SK-N-SH (cell line): ENCODE results near the gene ASTN2.

Source experiments
- ELF1 ChIP-seq: IDR thresholded peaks from 2 replicates; pipeline ENCODE4 v1.4.0; 2012
- EZH2phosphoT487 ChIP-seq: fragments of 200-600 bp; sonication (generic); IDR thresholded peaks from 2 replicates; pipeline ENCODE4 v1.6.1; 2017; ENCODE audit warnings: low read depth, mixed run types, mild to moderate bottlenecking, antibody characterized with exemption, moderate library complexity, borderline replicate concordance
- FOSL2 ChIP-seq: IDR thresholded peaks from 2 replicates; pipeline ENCODE4 v1.4.0; 2012; ENCODE audit warnings: low read depth, mild to moderate bottlenecking, moderate library complexity, borderline replicate concordance
- GABPA ChIP-seq: IDR thresholded peaks from 2 replicates; pipeline ENCODE4 v1.4.0; 2012; ENCODE audit warnings: low read depth, mild to moderate bottlenecking
- MAX ChIP-seq: IDR thresholded peaks from 2 replicates; pipeline ENCODE4 v1.4.0; 2012; ENCODE audit warnings: low read depth
- MXI1 ChIP-seq: IDR thresholded peaks from 2 replicates; pipeline ENCODE4 v1.6.1; 2012; ENCODE audit warnings: mild to moderate bottlenecking, low read depth, low read length, improper control_type of control experiment
- PBX3 ChIP-seq: IDR thresholded peaks from 2 replicates; pipeline ENCODE4; 2012
- POLR2AphosphoS5 ChIP-seq: IDR thresholded peaks from 2 replicates; pipeline ENCODE4 v1.6.1; 2012; ENCODE audit warnings: low read depth, low read length
- SIN3A ChIP-seq: IDR thresholded peaks from 2 replicates; pipeline ENCODE4 v1.6.1; 2012; ENCODE audit warnings: low read depth, mild to moderate bottlenecking, low read length, moderate library complexity, borderline replicate concordance
- SMC3 ChIP-seq: IDR thresholded peaks from 2 replicates; pipeline ENCODE4 v1.6.1; 2012; ENCODE audit warnings: low read depth, low read length, improper control_type of control experiment
- TEAD4 ChIP-seq: IDR thresholded peaks from 2 replicates; pipeline ENCODE4 v1.4.0; 2012; ENCODE audit warnings: mild to moderate bottlenecking, borderline replicate concordance; ENCODE audit not compliant: insufficient read depth
- ZBTB33 ChIP-seq: IDR thresholded peaks from 2 replicates; pipeline ENCODE4 v1.4.0; 2012; ENCODE audit warnings: low read depth, borderline replicate concordance
- TF ChIP-seq, protein P1 (sequence below): fragments of 200-600 bp; sonication (generic); IDR thresholded peaks from 2 replicates; pipeline ENCODE4 v1.6.1; 2017; ENCODE audit warnings: antibody characterized with exemption, mild to moderate bottlenecking, moderate library complexity

- no peak for TF ChIP-seq ZBTB33
- no peak for TF ChIP-seq POLR2AphosphoS5
- TF ChIP-seq MXI1 = no peak
- TF ChIP-seq GABPA = no peak
- TF ChIP-seq, protein P1, sequence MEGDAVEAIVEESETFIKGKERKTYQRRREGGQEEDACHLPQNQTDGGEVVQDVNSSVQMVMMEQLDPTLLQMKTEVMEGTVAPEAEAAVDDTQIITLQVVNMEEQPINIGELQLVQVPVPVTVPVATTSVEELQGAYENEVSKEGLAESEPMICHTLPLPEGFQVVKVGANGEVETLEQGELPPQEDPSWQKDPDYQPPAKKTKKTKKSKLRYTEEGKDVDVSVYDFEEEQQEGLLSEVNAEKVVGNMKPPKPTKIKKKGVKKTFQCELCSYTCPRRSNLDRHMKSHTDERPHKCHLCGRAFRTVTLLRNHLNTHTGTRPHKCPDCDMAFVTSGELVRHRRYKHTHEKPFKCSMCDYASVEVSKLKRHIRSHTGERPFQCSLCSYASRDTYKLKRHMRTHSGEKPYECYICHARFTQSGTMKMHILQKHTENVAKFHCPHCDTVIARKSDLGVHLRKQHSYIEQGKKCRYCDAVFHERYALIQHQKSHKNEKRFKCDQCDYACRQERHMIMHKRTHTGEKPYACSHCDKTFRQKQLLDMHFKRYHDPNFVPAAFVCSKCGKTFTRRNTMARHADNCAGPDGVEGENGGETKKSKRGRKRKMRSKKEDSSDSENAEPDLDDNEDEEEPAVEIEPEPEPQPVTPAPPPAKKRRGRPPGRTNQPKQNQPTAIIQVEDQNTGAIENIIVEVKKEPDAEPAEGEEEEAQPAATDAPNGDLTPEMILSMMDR = no peak
- no peak for TF ChIP-seq FOSL2
- peak; percentile 11; the same call in 1 of the 2 replicates for TF ChIP-seq SMC3
- TF ChIP-seq PBX3 = no peak
- TF ChIP-seq ELF1 = no peak
- no peak for TF ChIP-seq MAX
- no peak for TF ChIP-seq EZH2phosphoT487
- TF ChIP-seq TEAD4 = no peak
- no peak for TF ChIP-seq SIN3A
Observed at GRCh38 chr9:117160254-117160653, 254.6 kb downstream of the ASTN2 start.
